GM13976 (cell line): ENCODE data around the gene TBC1D32.

Experiments used
- DNase-seq: peaks from one replicate; pipeline ENCODE4 v3.0.0; 2012; ENCODE audit warnings: low spot score
- CTCF ChIP-seq: IDR thresholded peaks from 2 replicates; pipeline ENCODE4 v1.5.1; 2012; ENCODE audit warnings: borderline replicate concordance, mild to moderate bottlenecking; ENCODE audit not compliant: insufficient read depth; ENCODE audit errors: extremely low read depth, missing control alignments, control extremely low read depth
- in situ Hi-C: fragments of 300-500 bp; cut with MboI; formaldehyde crosslinking; loops from one replicate; pipeline ENCODE4 v1.12.0; 2022; ENCODE audit warnings: low sequenced_read_pairs, mixed read lengths, inconsistent platforms; ENCODE audit not compliant: unreplicated experiment

The TBC1D32 gene

DNA sequence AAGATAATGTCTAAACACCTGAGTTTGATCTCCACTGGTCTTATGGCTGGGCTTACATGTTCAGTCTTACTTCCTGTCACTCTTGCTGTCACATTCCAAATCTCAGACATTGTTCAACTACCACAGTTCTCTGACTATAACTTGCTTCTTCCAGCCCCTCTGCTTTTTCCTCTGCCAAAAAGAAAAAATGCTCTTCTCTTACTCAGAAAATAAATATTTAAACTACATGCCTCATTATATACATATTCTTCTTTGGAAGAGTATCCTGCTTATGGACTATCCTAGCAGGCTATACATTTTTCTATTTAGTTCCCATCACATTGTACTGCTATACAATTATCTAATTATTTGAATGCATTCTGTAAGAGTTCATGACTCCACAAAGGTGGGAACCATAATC, 175.4 kb downstream of the TBC1D32 start:
- in situ Hi-C loops = no loop called here
- no peak for TF ChIP-seq CTCF
- DNase-seq = no peak

GRCh38 chr6:121158438-121158837, 175.8 kb downstream of the TBC1D32 start:
- in situ Hi-C loops = no loop called here
- TF ChIP-seq CTCF = no peak
- DNase-seq = no peak

DNA sequence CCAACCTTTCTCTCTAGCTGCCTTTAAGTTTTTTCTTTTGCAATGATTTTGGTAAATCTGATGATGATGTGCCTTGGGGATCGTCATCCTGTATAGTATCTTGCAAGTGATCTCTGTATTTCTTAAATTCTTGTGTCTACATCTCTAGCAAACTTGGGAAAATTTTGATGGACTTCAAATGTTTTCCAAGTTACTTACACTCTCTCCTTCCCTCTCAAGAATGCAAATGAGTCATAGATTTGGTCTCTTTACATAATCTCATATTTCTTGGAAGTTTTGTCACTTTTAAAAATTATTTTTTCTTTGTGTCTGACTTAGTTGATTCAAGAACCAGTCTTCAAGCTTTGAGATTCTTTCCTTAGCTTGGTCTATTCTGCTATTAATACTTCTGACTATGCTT, 176.4 kb downstream of the TBC1D32 start:
- DNase-seq = no peak
- no peak for TF ChIP-seq CTCF
- in situ Hi-C loops = no loop called here

DNA sequence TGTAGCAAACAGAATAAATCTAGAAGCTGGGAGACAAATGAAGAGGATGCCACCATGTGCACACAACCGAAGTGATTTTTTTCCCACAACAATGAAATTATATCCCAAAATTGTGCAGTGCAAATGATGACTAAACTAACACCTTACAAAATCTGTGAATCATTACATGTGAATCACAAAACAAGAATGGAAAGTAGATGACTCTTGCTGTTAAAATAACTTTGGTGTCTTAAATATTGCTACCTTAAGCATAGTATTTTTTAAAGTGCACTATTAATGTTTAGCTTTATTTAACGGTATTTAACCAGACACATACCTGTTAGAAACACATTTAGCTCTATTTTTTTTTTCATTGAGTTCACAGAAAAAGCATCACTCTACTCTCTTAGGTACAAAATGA, 190.8 kb downstream of the TBC1D32 start:
- DNase-seq = no peak
- no peak for TF ChIP-seq CTCF
- in situ Hi-C loops = no loop called here

- in situ Hi-C loops = no loop called here
- no peak for TF ChIP-seq CTCF
- no peak for DNase-seq
Observed at GRCh38 chr6:121142093-121142492, 192.2 kb downstream of the TBC1D32 start.

DNA sequence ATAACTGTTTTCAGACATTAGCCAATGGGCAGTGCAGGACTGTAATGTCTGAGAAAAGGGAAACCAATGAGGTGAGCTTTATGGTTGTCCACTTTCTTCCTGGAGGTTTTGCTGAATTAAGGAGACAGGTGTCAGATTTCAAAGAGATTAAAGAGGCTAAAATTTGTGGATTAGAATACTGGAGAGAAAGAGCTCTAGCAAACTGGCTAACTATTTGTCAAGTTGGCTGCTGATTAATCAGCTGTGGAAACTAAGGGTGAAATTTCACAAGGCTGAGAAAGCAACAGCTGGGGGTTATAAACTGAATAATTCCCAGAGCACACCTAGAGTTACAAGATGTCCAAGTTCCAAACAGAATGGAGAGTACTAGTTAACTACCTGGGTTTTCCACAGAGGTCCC, 198.9 kb downstream of the TBC1D32 start:
- DNase-seq = no peak
- TF ChIP-seq CTCF = no peak
- in situ Hi-C loops = no loop called here

- DNase-seq = no peak
- in situ Hi-C loops = no loop called here
- no peak for TF ChIP-seq CTCF
Observed at GRCh38 chr6:121134922-121135321, 199.4 kb downstream of the TBC1D32 start.
